Activated naive CD8-positive, alpha-beta T cell treated with anti-CD3 and anti-CD28 coated beads, Interleukin-2, amount 10 ng/mL, durations not matched to agents 7 days and 5 days (primary cell): ENCODE data around the gene XIRP2. TPM values are rescaled to one million over a fixed set of nuclear protein-coding genes. Genes with fewer than 3 reads are reported as not detected.

ENCODE experiments used
- ATAC-seq: fragments of 150-1000 bp; cut with Tn5 transposase; one replicate; pipeline ENCODE4 v1.10.0; 2021; ENCODE audit warnings: low read depth, moderate library complexity
- POLR2A ChIA-PET: fragments of 350-600 bp; sonication (Branson Sonifier 250); formaldehyde crosslinking; loops from one replicate; lab custom pipeline; 2021; ENCODE audit warnings: antibody characterized with exemption; lab: Charles Lee
- DNase-seq: peaks from one replicate; pipeline ENCODE4 v3.0.0; 2021
- H3K27ac Mint-ChIP-seq: one replicate; pipeline ENCODE4 v1.8.0; 2022; ENCODE audit warnings: mild to moderate bottlenecking, mixed read lengths
- H3K27me3 Mint-ChIP-seq: one replicate; pipeline ENCODE4 v1.8.0; 2022; ENCODE audit warnings: mild to moderate bottlenecking, moderate library complexity, mixed read lengths
- H3K36me3 Mint-ChIP-seq: one replicate; pipeline ENCODE4 v1.8.0; 2021; ENCODE audit warnings: mild to moderate bottlenecking, mixed read lengths
- H3K4me1 Mint-ChIP-seq: one replicate; pipeline ENCODE4 v1.8.0; 2021; ENCODE audit warnings: mixed read lengths
- H3K4me3 Mint-ChIP-seq: one replicate; pipeline ENCODE4 v1.8.0; 2022; ENCODE audit warnings: mild to moderate bottlenecking, moderate library complexity, mixed read lengths
- H3K9me3 Mint-ChIP-seq: one replicate; pipeline ENCODE4 v1.8.0; 2021; ENCODE audit warnings: mixed read lengths
- total RNA-seq, 2 experiments: library from RNA; stranded (reverse); gene quantifications; one replicate each; pipeline ENCODE4 v1.2.3, GENCODE V29; 2021

Gene XIRP2
- total RNA-seq, 2 experiments from 2014 or later = not detected

DNA sequence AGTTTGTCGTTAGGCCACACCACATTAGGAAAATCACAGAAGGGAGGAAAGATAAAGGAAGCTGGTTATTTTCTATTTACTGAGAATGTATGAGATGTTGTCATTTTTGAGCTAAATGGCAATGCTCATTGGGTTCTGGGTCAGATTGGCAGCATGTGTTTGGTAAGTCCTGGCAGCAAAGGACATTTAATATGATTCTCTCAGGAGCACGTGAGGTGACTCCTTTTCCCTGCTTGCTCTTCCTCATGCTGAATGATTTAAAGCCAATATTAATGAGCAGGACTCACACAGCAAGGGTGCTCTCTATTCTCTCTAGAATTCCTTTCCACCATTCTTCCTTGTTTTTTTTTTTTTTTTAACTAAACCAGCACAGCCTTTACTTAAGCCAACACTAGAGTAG lies 298.2 kb downstream of the XIRP2 start:
- DNase-seq = no peak
- no peaks in the 10 kb centered on the region for H3K27me3 Mint-ChIP-seq
- POLR2A ChIA-PET = no interaction called here
- H3K36me3 Mint-ChIP-seq = no peaks in the 10 kb centered on the region
- no peaks in the 10 kb centered on the region for H3K4me1 Mint-ChIP-seq
- H3K27ac Mint-ChIP-seq = no peak overlapping the region
- no peak for ATAC-seq
- H3K9me3 Mint-ChIP-seq = no peaks in the 10 kb centered on the region
- no peak overlapping the region for H3K4me3 Mint-ChIP-seq

GRCh38 chr2:167187049-167187727 lies 298.9 kb downstream of the XIRP2 start:
- no peaks in the 10 kb centered on the region for H3K27me3 Mint-ChIP-seq
- H3K4me1 Mint-ChIP-seq = no peaks in the 10 kb centered on the region
- no peak for ATAC-seq
- H3K27ac Mint-ChIP-seq = no peak overlapping the region
- no peaks in the 10 kb centered on the region for H3K36me3 Mint-ChIP-seq
- H3K4me3 Mint-ChIP-seq = no peak overlapping the region
- POLR2A ChIA-PET = no interaction called here
- DNase-seq = no peak
- no peaks in the 10 kb centered on the region for H3K9me3 Mint-ChIP-seq

DNA sequence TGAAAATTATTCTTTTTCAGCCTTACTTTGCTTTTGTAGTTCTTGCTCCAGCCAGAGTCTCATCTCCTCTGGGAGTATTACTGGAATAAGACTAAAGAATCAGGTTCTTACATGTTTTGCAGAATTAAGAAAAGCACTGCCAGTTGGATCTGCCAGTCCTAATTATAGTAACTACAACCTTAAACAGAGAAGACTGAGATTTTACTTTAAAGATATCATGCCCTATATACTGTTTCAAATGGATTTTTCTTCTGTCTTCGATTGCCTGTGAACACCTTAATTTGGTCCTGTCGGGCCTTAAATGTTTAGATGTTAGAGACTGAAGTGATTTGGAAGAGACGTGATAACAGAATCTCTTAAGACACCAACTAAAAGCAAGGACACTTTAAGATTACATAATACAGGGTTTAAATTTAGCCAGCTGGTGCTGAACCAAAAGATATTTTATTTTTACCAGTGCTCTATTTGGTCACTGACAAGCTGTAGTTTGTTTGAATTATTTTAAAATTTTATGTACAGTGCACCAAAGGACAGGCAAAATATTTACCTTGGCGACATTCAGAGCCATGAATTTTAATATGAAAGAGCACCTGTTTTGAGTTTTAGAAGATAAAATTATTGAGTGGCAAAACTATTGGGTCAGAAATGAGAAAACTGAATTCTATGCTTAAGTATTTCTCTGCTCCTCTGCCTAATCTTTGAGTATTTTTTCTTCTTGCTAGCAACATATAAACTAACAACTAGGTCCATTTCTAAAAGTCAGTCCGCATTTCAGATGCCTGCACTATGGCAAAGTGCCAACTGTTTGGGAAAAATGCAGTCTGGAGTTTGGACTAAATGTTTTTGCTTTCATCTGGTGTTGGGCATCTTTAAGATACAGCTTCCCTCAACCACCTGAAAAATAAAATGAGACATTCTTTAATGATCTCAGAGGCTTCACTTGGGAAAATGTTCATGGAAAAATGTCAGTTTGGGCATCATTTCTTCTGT lies 300.0 kb downstream of the XIRP2 start:
- POLR2A ChIA-PET = no interaction called here
- no peak for DNase-seq
- H3K36me3 Mint-ChIP-seq = no peaks in the 10 kb centered on the region
- no peak overlapping the region for H3K4me3 Mint-ChIP-seq
- no peaks in the 10 kb centered on the region for H3K9me3 Mint-ChIP-seq
- ATAC-seq = no peak
- H3K4me1 Mint-ChIP-seq = no peaks in the 10 kb centered on the region
- H3K27me3 Mint-ChIP-seq = no peaks in the 10 kb centered on the region
- H3K27ac Mint-ChIP-seq = no peak overlapping the region

GRCh38 chr2:167190053-167190452 lies 301.8 kb downstream of the XIRP2 start:
- ATAC-seq = no peak
- POLR2A ChIA-PET = no interaction called here
- no peaks in the 10 kb centered on the region for H3K4me1 Mint-ChIP-seq
- H3K27me3 Mint-ChIP-seq = no peaks in the 10 kb centered on the region
- no peak for DNase-seq
- H3K27ac Mint-ChIP-seq = no peak overlapping the region
- no peak overlapping the region for H3K4me3 Mint-ChIP-seq
- H3K9me3 Mint-ChIP-seq = no peaks in the 10 kb centered on the region
- H3K36me3 Mint-ChIP-seq = no peaks in the 10 kb centered on the region

DNA sequence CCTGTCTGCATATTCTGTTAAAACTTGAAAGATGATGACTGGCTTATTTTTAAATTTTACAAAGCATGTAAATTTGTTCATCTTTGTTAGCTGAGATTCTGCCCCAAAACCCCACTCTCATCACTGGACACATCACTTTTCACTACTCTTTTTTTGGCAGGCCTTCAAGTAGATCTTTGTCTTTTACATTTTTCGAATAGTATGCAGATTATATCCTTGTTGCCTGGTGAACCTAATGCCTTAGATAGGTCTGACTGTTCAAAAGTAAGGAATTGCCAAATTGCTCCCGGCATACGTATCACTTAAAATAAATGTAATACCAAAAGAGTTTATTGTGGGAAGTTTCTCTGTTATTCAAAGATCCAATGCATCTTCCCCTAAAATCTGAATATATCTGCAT lies 303.3 kb downstream of the XIRP2 start:
- POLR2A ChIA-PET = no interaction called here
- Mint-ChIP-seq H3K36me3 (no peaks in the 10 kb centered on the region), H3K4me3 (no peak overlapping the region), H3K27ac (no peak overlapping the region), H3K27me3 (no peaks in the 10 kb centered on the region), H3K9me3 (no peaks in the 10 kb centered on the region), H3K4me1 (no peaks in the 10 kb centered on the region)
- DNase-seq = no peak
- ATAC-seq = no peak

GRCh38 chr2:167192833-167193232 lies 304.6 kb downstream of the XIRP2 start:
- Mint-ChIP-seq H3K9me3 (no peaks in the 10 kb centered on the region), H3K36me3 (no peaks in the 10 kb centered on the region), H3K4me3 (no peak overlapping the region), H3K4me1 (no peaks in the 10 kb centered on the region), H3K27me3 (no peaks in the 10 kb centered on the region), H3K27ac (no peak overlapping the region)
- ATAC-seq = no peak
- POLR2A ChIA-PET = no interaction called here
- DNase-seq = no peak

- POLR2A ChIA-PET = no interaction called here
- Mint-ChIP-seq H3K4me3 (no peak overlapping the region), H3K9me3 (no peaks in the 10 kb centered on the region), H3K27ac (no peak overlapping the region), H3K36me3 (no peaks in the 10 kb centered on the region), H3K4me1 (no peaks in the 10 kb centered on the region), H3K27me3 (no peaks in the 10 kb centered on the region)
- no peak for DNase-seq
- no peak for ATAC-seq
Measured at GRCh38 chr2:167196461-167197252, 308.4 kb downstream of the XIRP2 start.

GRCh38 chr2:167198009-167198408 lies 309.7 kb downstream of the XIRP2 start:
- Mint-ChIP-seq H3K9me3 (no peaks in the 10 kb centered on the region), H3K4me1 (no peaks in the 10 kb centered on the region), H3K4me3 (no peak overlapping the region), H3K27me3 (no peaks in the 10 kb centered on the region), H3K36me3 (no peaks in the 10 kb centered on the region), H3K27ac (no peak overlapping the region)
- no peak for ATAC-seq
- no peak for DNase-seq
- POLR2A ChIA-PET = no interaction called here

DNA sequence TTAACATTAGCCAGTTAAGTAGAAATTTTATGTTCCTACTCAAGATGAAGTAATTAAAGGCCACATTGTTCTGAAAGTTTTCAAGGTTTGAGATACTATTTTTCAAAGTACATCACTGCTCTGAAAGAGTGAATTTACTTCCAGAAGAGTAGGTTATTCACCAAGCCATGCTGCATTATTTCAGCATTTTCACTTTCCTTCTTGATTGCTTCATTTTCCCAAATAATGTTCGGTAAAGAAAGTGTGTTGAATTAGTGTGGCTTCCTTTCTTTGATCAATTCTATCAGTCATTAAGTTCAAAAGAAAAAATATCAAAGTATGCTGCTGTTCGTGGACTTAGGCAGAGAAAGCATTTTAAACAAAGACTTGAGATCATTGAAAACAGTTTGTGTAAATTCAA lies 310.3 kb downstream of the XIRP2 start:
- ATAC-seq (no peak), DNase-seq (no peak)
- Mint-ChIP-seq H3K27ac (no peak overlapping the region), H3K4me3 (no peak overlapping the region), H3K27me3 (no peaks in the 10 kb centered on the region), H3K36me3 (no peaks in the 10 kb centered on the region), H3K4me1 (no peaks in the 10 kb centered on the region), H3K9me3 (no peaks in the 10 kb centered on the region)
- POLR2A ChIA-PET = no interaction called here

- Mint-ChIP-seq H3K36me3 (no peaks in the 10 kb centered on the region), H3K4me3 (no peak overlapping the region), H3K27ac (no peak overlapping the region), H3K4me1 (no peaks in the 10 kb centered on the region), H3K9me3 (no peaks in the 10 kb centered on the region), H3K27me3 (no peaks in the 10 kb centered on the region)
- POLR2A ChIA-PET = no interaction called here
- no peak for DNase-seq
- no peak for ATAC-seq
Measured at GRCh38 chr2:167200019-167200418, 311.7 kb downstream of the XIRP2 start.

- no peak overlapping the region for H3K27ac Mint-ChIP-seq
- no peak overlapping the region for H3K4me3 Mint-ChIP-seq
- DNase-seq (no peak), ATAC-seq (no peak)
- no peaks in the 10 kb centered on the region for H3K36me3 Mint-ChIP-seq
- H3K4me1 Mint-ChIP-seq = no peaks in the 10 kb centered on the region
- H3K27me3 Mint-ChIP-seq = no peaks in the 10 kb centered on the region
- POLR2A ChIA-PET = no interaction called here
- no peaks in the 10 kb centered on the region for H3K9me3 Mint-ChIP-seq
Measured at GRCh38 chr2:167209784-167210183, 321.5 kb downstream of the XIRP2 start.

DNA sequence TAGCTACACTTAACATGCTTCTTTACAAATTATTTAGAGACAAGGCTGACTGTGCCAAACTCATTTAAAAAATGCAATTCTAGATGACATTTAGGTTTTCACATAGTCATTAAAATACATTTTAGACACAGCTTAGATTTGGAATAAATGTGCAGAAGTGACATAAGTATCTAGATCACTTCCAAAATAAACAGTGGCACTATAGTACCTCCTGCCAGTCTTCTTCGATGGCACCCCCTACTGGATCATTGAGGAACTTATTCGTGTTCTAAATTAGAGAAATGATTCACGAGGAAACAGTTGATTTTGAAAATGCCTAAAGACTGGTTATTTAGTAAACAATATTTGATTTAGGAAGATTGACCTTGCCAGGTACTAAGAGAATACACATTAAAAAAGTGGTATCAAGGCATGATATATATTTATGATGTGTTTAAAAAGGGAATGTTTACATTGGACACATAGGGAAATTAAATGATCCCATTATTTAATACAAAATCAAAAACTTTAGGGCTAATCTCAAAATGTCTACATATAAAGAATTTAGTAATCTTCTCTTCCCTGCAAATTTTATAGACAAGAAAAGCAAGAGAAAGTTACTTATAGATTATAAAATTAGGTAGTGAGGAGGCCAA lies 323.9 kb downstream of the XIRP2 start:
- POLR2A ChIA-PET = no interaction called here
- no peak for DNase-seq
- H3K27ac Mint-ChIP-seq = no peak overlapping the region

GRCh38 chr2:167215595-167215994 lies 327.3 kb downstream of the XIRP2 start:
- Mint-ChIP-seq H3K4me1 (no peaks in the 10 kb centered on the region), H3K9me3 (no peaks in the 10 kb centered on the region), H3K4me3 (no peak overlapping the region), H3K27ac (no peak overlapping the region), H3K27me3 (no peaks in the 10 kb centered on the region), H3K36me3 (no peaks in the 10 kb centered on the region)
- POLR2A ChIA-PET = no interaction called here
- DNase-seq = no peak
- ATAC-seq = no peak

More for the DNA sequence above, 323.9 kb downstream of the XIRP2 start:
- Mint-ChIP-seq H3K36me3 (no peaks in the 10 kb centered on the region), H3K4me1 (no peaks in the 10 kb centered on the region), H3K27me3 (no peaks in the 10 kb centered on the region), H3K4me3 (no peak overlapping the region), H3K9me3 (no peaks in the 10 kb centered on the region)
- no peak for ATAC-seq
